Suprapubic skin (tissue), 4 donors: ENCODE measurements around the gene UQCC5. TPM values are rescaled to one million over a fixed set of nuclear protein-coding genes. Genes with fewer than 3 reads are reported as not detected.

Experiments used
- DNase-seq, 2 donors: peaks; one replicate each; pipeline ENCODE4 v3.0.0-alpha.2; 2019; ENCODE audit warnings: low spot score in 2 of 2
- H3K27ac ChIP-seq: fragments of 200-600 bp; sonication (generic); one replicate; pipeline ENCODE4 v1.5.1; 2019
- H3K27me3 ChIP-seq: fragments of 200-600 bp; sonication (generic); one replicate; pipeline ENCODE4 v1.5.1; 2019
- H3K36me3 ChIP-seq: fragments of 200-600 bp; sonication (generic); one replicate; pipeline ENCODE4 v1.5.1; 2019
- H3K4me1 ChIP-seq: fragments of 200-600 bp; sonication (generic); one replicate; pipeline ENCODE4 v1.5.1; 2019
- H3K4me3 ChIP-seq: fragments of 200-600 bp; sonication (generic); one replicate; pipeline ENCODE4 v1.5.1; 2019; ENCODE audit warnings: mild to moderate bottlenecking
- H3K9me3 ChIP-seq: fragments of 200-600 bp; sonication (generic); one replicate; pipeline ENCODE4 v1.5.1; 2019
- CTCF ChIP-seq, 2 donors: fragments of 200-600 bp in 1 of 2; fragments of 450-650 bp in 1 of 2; sonication (generic) in 1 of 2; IDR thresholded peaks; one replicate each; pipeline ENCODE4 v1.5.1; 2016 to 2019; ENCODE audit warnings: antibody characterized with exemption in 2 of 2, mild to moderate bottlenecking in 1 of 2, moderate library complexity in 1 of 2
- EP300 ChIP-seq: sonication (generic); formaldehyde crosslinking; IDR thresholded peaks from one replicate; pipeline ENCODE4 v1.6.1; 2017; ENCODE audit warnings: antibody characterized with exemption
- POLR2A ChIP-seq, 2 donors: fragments of 450-650 bp; IDR thresholded peaks; one replicate each; pipeline ENCODE4 v1.6.1; 2017; ENCODE audit warnings: antibody characterized with exemption in 2 of 2, mild to moderate bottlenecking in 2 of 2, moderate library complexity in 2 of 2
- POLR2AphosphoS5 ChIP-seq, 3 donors: sonication (generic); formaldehyde crosslinking; IDR thresholded peaks; one replicate each; pipeline ENCODE4 v1.6.1; 2017; ENCODE audit warnings: antibody characterized with exemption in 3 of 3
- WGBS: methylation state at CpG from one replicate; pipeline ENCODE4 v1.1.5; 2018; 5-methylcytosine and 5-hydroxymethylcytosine counted together
- total RNA-seq, 4 donors: library from RNA; depleted of rRNA; stranded (reverse); fragments of >200 nt; gene quantifications; one replicate each; pipeline ENCODE4 v1.1.0, GENCODE V29; 2016

The UQCC5 gene
- total RNA-seq = 1 to 10 TPM in 2 of 4 donors, under 1 TPM in 2; 0.68 to 4.0 (median 1.2) TPM

GRCh38 chr3:52536369-52537164, at the start of gene UQCC5:
TSS of gene UQCC5 (plus strand) at chr3:52536605. CDS start at chr3:52536756, 151 bp downstream.
- WGBS = 0% methylated on average over 8 of the region's 65 CpGs
- Histone ChIP-seq H3K36me3 (no peaks in the 10 kb centered on the region), H3K9me3 (no peaks in the 10 kb centered on the region), H3K4me1 (peaks cover 80% of the 10 kb centered on the region), H3K27me3 (no peaks in the 10 kb centered on the region), H3K27ac (peak within 1 kb of the TSS; percentile 92), H3K4me3 (peak within 1 kb of the TSS; percentile 74)
- peak; percentile 98 for DNase-seq
- TF ChIP-seq CTCF (IDR thresholded peaks at IDR 0.05) = no peak
- peak; percentile 73 to 88 for TF ChIP-seq POLR2A (IDR thresholded peaks at IDR 0.05)
- TF ChIP-seq EP300 = no peak
- peak; percentile 83 to 95 (median 85) for TF ChIP-seq POLR2AphosphoS5 (IDR thresholded peaks at IDR 0.05)

GRCh38 chr3:52487050-52487787, 49.2 kb upstream of the UQCC5 start:
- Histone ChIP-seq H3K9me3 (no peaks in the 10 kb centered on the region), H3K27ac (no peak overlapping the region), H3K4me1 (peaks cover 42% of the 10 kb centered on the region), H3K36me3 (peaks cover 80% of the 10 kb centered on the region), H3K27me3 (no peaks in the 10 kb centered on the region), H3K4me3 (no peak overlapping the region)
- DNase-seq = no peak
- 92% methylated on average over 29 of the region's 31 CpGs for whole genome bisulfite sequencing
- TF ChIP-seq CTCF (IDR thresholded peaks at IDR 0.05) (no peak), POLR2A (IDR thresholded peaks at IDR 0.05) (no peak), POLR2AphosphoS5 (IDR thresholded peaks at IDR 0.05) (no peak), EP300 (no peak)

GRCh38 chr3:52487788-52488691, 48.4 kb upstream of the UQCC5 start:
- Histone ChIP-seq H3K4me1 (peaks cover 38% of the 10 kb centered on the region), H3K27me3 (no peaks in the 10 kb centered on the region), H3K9me3 (no peaks in the 10 kb centered on the region), H3K27ac (no peak overlapping the region), H3K4me3 (no peak overlapping the region), H3K36me3 (peaks cover 82% of the 10 kb centered on the region)
- TF ChIP-seq POLR2A (IDR thresholded peaks at IDR 0.05) (no peak), CTCF (IDR thresholded peaks at IDR 0.05) (no peak), EP300 (no peak), POLR2AphosphoS5 (IDR thresholded peaks at IDR 0.05) (no peak)
- 96% methylated on average over 38 of the region's 59 CpGs for WGBS
- no peak for DNase-seq

DNA sequence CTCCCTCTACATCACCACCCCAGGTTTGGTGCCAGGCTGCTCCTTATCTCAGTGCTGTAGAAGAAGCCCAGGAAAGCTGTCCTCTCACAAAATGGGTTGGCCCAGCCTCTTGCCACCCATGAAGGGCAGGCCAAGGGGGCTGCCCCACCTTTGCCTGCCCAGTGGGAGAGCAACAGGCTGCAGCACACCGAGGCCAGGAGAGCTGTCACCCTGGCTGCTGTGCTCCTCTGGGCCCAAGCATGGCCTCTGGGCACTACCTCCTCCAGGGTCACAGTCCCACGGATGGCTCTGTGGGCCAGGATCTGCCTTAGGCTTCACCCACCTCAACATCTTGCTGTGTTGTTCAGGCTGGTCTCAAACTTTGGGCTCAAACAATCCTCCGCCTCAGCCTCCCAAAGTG, 47.7 kb upstream of the UQCC5 start:
- no peak overlapping the region for H3K4me3 ChIP-seq
- peaks cover 32% of the 10 kb centered on the region for H3K4me1 ChIP-seq
- DNase-seq = no peak
- H3K9me3 ChIP-seq = no peaks in the 10 kb centered on the region
- no peaks in the 10 kb centered on the region for H3K27me3 ChIP-seq
- H3K36me3 ChIP-seq = peaks cover 87% of the 10 kb centered on the region
- H3K27ac ChIP-seq = no peak overlapping the region
- no CpG with 5 or more reads among the region's 3 CpGs for WGBS
- TF ChIP-seq CTCF (IDR thresholded peaks at IDR 0.05) = no peak
- no peak for TF ChIP-seq POLR2A (IDR thresholded peaks at IDR 0.05)
- TF ChIP-seq POLR2AphosphoS5 (IDR thresholded peaks at IDR 0.05) = no peak
- no peak for TF ChIP-seq EP300
